Loucy (cell line): ENCODE measurements around the gene PRKCZ.
A peak's percentile ranks its signal among the peaks of the same experiment; 100 is the strongest.

Experiments used
- CTCF ChIP-seq: fragments of 200-600 bp; sonication (generic); conservative IDR thresholded peaks from 2 replicates; pipeline ENCODE4 v1.5.1; 2014; ENCODE audit warnings: mild to moderate bottlenecking, antibody characterized with exemption, low read length
- EZH2phosphoT487 ChIP-seq: fragments of 200-600 bp; IDR thresholded peaks from 2 replicates; pipeline ENCODE4 v1.6.1; 2018; ENCODE audit warnings: antibody characterized with exemption, mild to moderate bottlenecking, moderate library complexity, borderline replicate concordance

- TF ChIP-seq CTCF (peak; percentile 64), EZH2phosphoT487 (no peak)
Measured at GRCh38 chr1:2108213-2108876, 58.1 kb downstream of the PRKCZ start.
